Endometrium (tissue), 2 donors: Measurements from ENCODE around the gene PKP1.

ENCODE experiments used
- FAIRE-seq: peaks from 2 replicates; lab custom pipeline; 2012; peaks lifted over from hg19 to GRCh38; lab: Jason Lieb, UNC
- donor health status: control.
- donor health status: control.

PKP1 gene

GRCh38 chr1:201260236-201260590, 23.1 kb upstream of the PKP1 start:
- no peak for FAIRE-seq

- no peak for FAIRE-seq
Measured at GRCh38 chr1:201260648-201261311, 22.5 kb upstream of the PKP1 start.

- FAIRE-seq, result no peak
Measured at GRCh38 chr1:201261771-201262547, 21.3 kb upstream of the PKP1 start.

GRCh38 chr1:201262963-201263608, 20.2 kb upstream of the PKP1 start:
- no peak for FAIRE-seq

GRCh38 chr1:201264072-201264471, 19.2 kb upstream of the PKP1 start:
- no peak for FAIRE-seq

GRCh38 chr1:201264554-201264953, 18.8 kb upstream of the PKP1 start:
- no peak for FAIRE-seq

GRCh38 chr1:201265756-201266155, 17.6 kb upstream of the PKP1 start:
- FAIRE-seq, result no peak

- no peak for FAIRE-seq
Measured at GRCh38 chr1:201266276-201266675, 17.0 kb upstream of the PKP1 start.

- no peak for FAIRE-seq
Measured at GRCh38 chr1:201266774-201267173, 16.5 kb upstream of the PKP1 start.

- FAIRE-seq, result no peak
Measured at GRCh38 chr1:201267481-201268229, 15.7 kb upstream of the PKP1 start.

GRCh38 chr1:201268604-201269151, 14.6 kb upstream of the PKP1 start:
- no peak for FAIRE-seq

GRCh38 chr1:201269281-201269680, 14.0 kb upstream of the PKP1 start:
- FAIRE-seq, result no peak

GRCh38 chr1:201269900-201270410, 13.4 kb upstream of the PKP1 start:
- no peak for FAIRE-seq

- no peak for FAIRE-seq
Measured at GRCh38 chr1:201270616-201271390, 12.5 kb upstream of the PKP1 start.

GRCh38 chr1:201272799-201273198, 10.5 kb upstream of the PKP1 start:
- no peak for FAIRE-seq

GRCh38 chr1:201274616-201275252, 8.6 kb upstream of the PKP1 start:
- no peak for FAIRE-seq

- no peak for FAIRE-seq
Measured at GRCh38 chr1:201275253-201275666, 8.0 kb upstream of the PKP1 start.

- FAIRE-seq, result no peak
Measured at GRCh38 chr1:201276891-201277290, 6.4 kb upstream of the PKP1 start.

- FAIRE-seq, result no peak
Measured at GRCh38 chr1:201277441-201277840, 5.9 kb upstream of the PKP1 start.

GRCh38 chr1:201279313-201279712, 4.0 kb upstream of the PKP1 start:
- no peak for FAIRE-seq

GRCh38 chr1:201280884-201281283, 2.4 kb upstream of the PKP1 start:
- no peak for FAIRE-seq
